ENCODE results near the gene TIMD4.

TIMD4 gene

DNA sequence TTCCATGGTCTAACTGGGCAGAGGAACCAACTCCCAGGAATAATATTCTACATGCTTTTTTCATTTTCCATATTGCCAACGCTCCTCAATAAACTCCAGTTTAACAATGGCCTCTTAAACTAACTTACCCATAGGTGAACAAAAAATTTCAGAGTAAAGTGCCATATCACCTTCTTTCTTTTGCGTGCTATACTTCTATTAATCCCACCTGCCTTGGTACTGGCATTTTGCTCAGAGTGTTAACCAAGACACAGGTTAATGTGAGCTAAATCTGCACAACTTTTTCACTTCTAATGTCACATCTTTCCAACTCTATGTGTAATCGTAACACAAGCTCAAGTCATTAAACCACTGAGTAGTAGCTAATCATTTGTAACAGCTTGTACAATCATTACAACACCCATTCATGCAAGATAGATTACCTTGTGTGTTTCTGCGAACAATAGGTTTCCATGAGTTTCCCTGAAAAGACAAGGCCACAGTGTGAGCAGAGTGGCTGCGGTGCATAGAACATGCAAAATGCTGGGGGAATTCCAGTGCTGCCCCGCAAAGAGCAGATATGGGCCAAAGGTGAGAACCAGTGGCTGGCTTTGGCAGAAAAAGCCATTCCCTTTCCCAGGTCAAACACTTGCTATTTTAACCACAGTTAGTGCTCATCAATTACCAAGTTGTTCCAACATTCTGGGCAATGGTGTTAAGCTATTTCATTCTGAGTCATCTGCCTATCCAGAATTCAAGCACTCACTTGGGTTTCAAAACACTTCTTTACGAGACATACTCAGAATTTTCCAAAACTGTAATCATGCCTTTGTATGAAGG lies 42.8 kb downstream of the TIMD4 start:
- peaks cover 0 to 3% of the 10 kb centered on the region in 2 donors for H3K4me1 ChIP-seq (ENCODE audit: control insufficient read depth in 2 of 2, insufficient read depth in 1 of 2, low read depth in 1 of 2, low read length in 2 of 2)
- no peaks in the 10 kb centered on the region for H3K27me3 ChIP-seq (ENCODE audit: control insufficient read depth in 3 of 3, insufficient read depth in 3 of 3, low read depth in 1 of 3, low read length in 3 of 3)
- no peak overlapping the region for H2BK12ac ChIP-seq (ENCODE audit: low read length)
- no peak overlapping the region for H2AK5ac ChIP-seq (ENCODE audit: low read depth, low read length)
- H2BK120ac ChIP-seq (ENCODE audit: low read depth, low read length) = no peak overlapping the region
- no peak overlapping the region for H2BK15ac ChIP-seq (ENCODE audit: low read length)
- H4K91ac ChIP-seq (ENCODE audit: low read depth, low read length, poor library complexity) = no peak overlapping the region
- no peak overlapping the region for H3K4me2 ChIP-seq (ENCODE audit: insufficient read depth, low read length, poor library complexity, severe bottlenecking)
- H3K9me3 ChIP-seq (replicated peaks in 1 of 2; ENCODE audit: control insufficient read depth in 2 of 2, insufficient read depth in 1 of 2, low read depth in 1 of 2, low read length in 2 of 2) = no peaks in the 10 kb centered on the region
- H3K9ac ChIP-seq (ENCODE audit: low read depth, low read length, poor library complexity) = no peak overlapping the region
- H3K14ac ChIP-seq (ENCODE audit: low read length) = no peak overlapping the region
- H4K8ac ChIP-seq (ENCODE audit: low read depth, low read length) = no peak overlapping the region
- H3K36me3 ChIP-seq (replicated peaks in 1 of 2; ENCODE audit: control insufficient read depth in 2 of 2, insufficient read depth in 2 of 2, low read length in 2 of 2) = no peaks in the 10 kb centered on the region
- no peak overlapping the region for H3K4me3 ChIP-seq (ENCODE audit: low read length in 2 of 2)
- H3K4ac ChIP-seq (ENCODE audit: low read length) = no peak overlapping the region
- H3K18ac ChIP-seq (ENCODE audit: low read length) = no peak overlapping the region
- H2BK5ac ChIP-seq (ENCODE audit: low read length) = no peak overlapping the region
- no peak for DNase-seq (ENCODE audit: low spot score)
- no peaks in the 10 kb centered on the region for H3K79me1 ChIP-seq (ENCODE audit: low read depth, low read length)
- no CpG with 5 or more reads among the region's 7 CpGs for whole genome bisulfite sequencing, 2 donors (ENCODE audit: extremely low coverage in 2 of 2, insufficient read length in 2 of 2, insufficient replicate concordance in 1 of 2)
- no peak overlapping the region for H3K27ac ChIP-seq (replicated peaks; ENCODE audit: low read length)
- no peak overlapping the region for H2AFZ ChIP-seq (ENCODE audit: low read length)
- H3K23ac ChIP-seq (ENCODE audit: low read depth, low read length, poor library complexity) = no peak overlapping the region

DNA sequence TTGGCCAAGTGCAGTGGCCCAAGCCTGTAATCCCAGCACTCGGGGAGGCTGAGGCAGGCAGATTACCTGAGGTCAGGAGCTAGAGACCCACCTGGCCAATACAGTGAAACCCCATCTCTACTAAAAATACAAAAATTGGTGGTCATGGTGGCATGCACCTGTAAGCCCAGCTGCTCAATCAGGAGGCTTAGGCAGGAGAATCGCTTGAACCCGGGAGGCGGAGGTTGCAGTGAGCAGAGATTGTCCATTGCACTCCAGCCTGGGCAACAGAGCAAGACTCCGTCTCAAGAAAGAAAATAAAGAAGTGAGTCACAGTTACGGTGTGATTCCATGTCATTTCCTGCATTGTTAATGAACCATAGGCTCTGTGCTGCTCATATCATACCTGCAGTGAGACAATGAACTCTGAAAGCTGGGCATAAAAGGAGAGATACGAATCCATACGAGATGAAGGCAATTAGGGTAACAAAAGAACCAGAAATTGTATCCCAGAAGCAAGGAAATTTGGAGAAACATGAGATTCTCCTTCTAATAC lies 44.6 kb downstream of the TIMD4 start:
- H3K14ac ChIP-seq (ENCODE audit: low read length) = no peak overlapping the region
- no peak overlapping the region for H2AFZ ChIP-seq (ENCODE audit: low read length)
- no peak overlapping the region for H2BK12ac ChIP-seq (ENCODE audit: low read length)
- H3K4me2 ChIP-seq (ENCODE audit: insufficient read depth, low read length, poor library complexity, severe bottlenecking) = no peak overlapping the region
- no peak overlapping the region for H2AK5ac ChIP-seq (ENCODE audit: low read depth, low read length)
- H3K36me3 ChIP-seq (replicated peaks in 1 of 2; ENCODE audit: control insufficient read depth in 2 of 2, insufficient read depth in 2 of 2, low read length in 2 of 2) = no peaks in the 10 kb centered on the region
- no peak overlapping the region for H3K4me3 ChIP-seq (ENCODE audit: low read length in 2 of 2)
- no CpG with 5 or more reads among the region's 8 CpGs for WGBS, 2 donors (ENCODE audit: extremely low coverage in 2 of 2, insufficient read length in 2 of 2, insufficient replicate concordance in 1 of 2)
- no peak overlapping the region for H3K4ac ChIP-seq (ENCODE audit: low read length)
- no peak for DNase-seq (ENCODE audit: low spot score)
- no peaks in the 10 kb centered on the region for H3K79me1 ChIP-seq (ENCODE audit: low read depth, low read length)
- no peak overlapping the region for H3K18ac ChIP-seq (ENCODE audit: low read length)
- H3K9me3 ChIP-seq (replicated peaks in 1 of 2; ENCODE audit: control insufficient read depth in 2 of 2, insufficient read depth in 1 of 2, low read depth in 1 of 2, low read length in 2 of 2) = no peaks in the 10 kb centered on the region
- H3K9ac ChIP-seq (ENCODE audit: low read depth, low read length, poor library complexity) = no peak overlapping the region
- no peak overlapping the region for H3K23ac ChIP-seq (ENCODE audit: low read depth, low read length, poor library complexity)
- H4K91ac ChIP-seq (ENCODE audit: low read depth, low read length, poor library complexity) = no peak overlapping the region
- no peak overlapping the region for H3K27ac ChIP-seq (replicated peaks; ENCODE audit: low read length)
- H3K27me3 ChIP-seq (ENCODE audit: control insufficient read depth in 3 of 3, insufficient read depth in 3 of 3, low read depth in 1 of 3, low read length in 3 of 3) = no peaks in the 10 kb centered on the region
- peaks cover 0 to 11% of the 10 kb centered on the region in 2 donors for H3K4me1 ChIP-seq (ENCODE audit: control insufficient read depth in 2 of 2, insufficient read depth in 1 of 2, low read depth in 1 of 2, low read length in 2 of 2)
- H2BK5ac ChIP-seq (ENCODE audit: low read length) = no peak overlapping the region
- H2BK15ac ChIP-seq (ENCODE audit: low read length) = no peak overlapping the region
- H2BK120ac ChIP-seq (ENCODE audit: low read depth, low read length) = no peak overlapping the region
- H4K8ac ChIP-seq (ENCODE audit: low read depth, low read length) = no peak overlapping the region

GRCh38 chr5:156914371-156914737 lies 48.7 kb downstream of the TIMD4 start:
- no CpG with 5 or more reads among the region's 2 CpGs for whole genome bisulfite sequencing, 2 donors (ENCODE audit: extremely low coverage in 2 of 2, insufficient read length in 2 of 2, insufficient replicate concordance in 1 of 2)
- no peaks in the 10 kb centered on the region for H3K9me3 ChIP-seq (replicated peaks in 1 of 2; ENCODE audit: control insufficient read depth in 2 of 2, insufficient read depth in 1 of 2, low read depth in 1 of 2, low read length in 2 of 2)

GRCh38 chr5:156913719-156914370 lies 49.2 kb downstream of the TIMD4 start:
- Histone ChIP-seq H3K4me2 (ENCODE audit: insufficient read depth, low read length, poor library complexity, severe bottlenecking) (no peak overlapping the region), H3K18ac (ENCODE audit: low read length) (no peak overlapping the region), H3K4me1 (ENCODE audit: control insufficient read depth in 2 of 2, insufficient read depth in 1 of 2, low read depth in 1 of 2, low read length in 2 of 2) (peaks cover 0 to 8% of the 10 kb centered on the region in 2 donors), H2BK120ac (ENCODE audit: low read depth, low read length) (no peak overlapping the region), H3K4ac (ENCODE audit: low read length) (no peak overlapping the region), H3K9me3 (replicated peaks in 1 of 2; ENCODE audit: control insufficient read depth in 2 of 2, insufficient read depth in 1 of 2, low read depth in 1 of 2, low read length in 2 of 2) (no peaks in the 10 kb centered on the region), H4K91ac (ENCODE audit: low read depth, low read length, poor library complexity) (no peak overlapping the region), H3K79me1 (ENCODE audit: low read depth, low read length) (no peaks in the 10 kb centered on the region), H2BK12ac (ENCODE audit: low read length) (no peak overlapping the region), H2BK5ac (ENCODE audit: low read length) (no peak overlapping the region), H4K8ac (ENCODE audit: low read depth, low read length) (no peak overlapping the region), H2BK15ac (ENCODE audit: low read length) (no peak overlapping the region), H3K27ac (replicated peaks; ENCODE audit: low read length) (no peak overlapping the region), H3K27me3 (ENCODE audit: control insufficient read depth in 3 of 3, insufficient read depth in 3 of 3, low read depth in 1 of 3, low read length in 3 of 3) (no peaks in the 10 kb centered on the region), H2AFZ (ENCODE audit: low read length) (peak overlapping the region; percentile 22), H3K23ac (ENCODE audit: low read depth, low read length, poor library complexity) (no peak overlapping the region), H3K36me3 (replicated peaks in 1 of 2; ENCODE audit: control insufficient read depth in 2 of 2, insufficient read depth in 2 of 2, low read length in 2 of 2) (no peaks in the 10 kb centered on the region), H3K9ac (ENCODE audit: low read depth, low read length, poor library complexity) (no peak overlapping the region), H3K14ac (ENCODE audit: low read length) (no peak overlapping the region), H3K4me3 (ENCODE audit: low read length in 2 of 2) (no peak overlapping the region), H2AK5ac (ENCODE audit: low read depth, low read length) (no peak overlapping the region)
- DNase-seq (ENCODE audit: low spot score) = no peak
- WGBS, 2 donors (ENCODE audit: extremely low coverage in 2 of 2, insufficient read length in 2 of 2, insufficient replicate concordance in 1 of 2) = no CpG with 5 or more reads among the region's 5 CpGs

More at GRCh38 chr5:156914371-156914737, 48.7 kb downstream of the TIMD4 start:
- H3K9ac ChIP-seq (ENCODE audit: low read depth, low read length, poor library complexity) = no peak overlapping the region
- H2AK5ac ChIP-seq (ENCODE audit: low read depth, low read length) = no peak overlapping the region
- peak overlapping the region; percentile 22 for H2AFZ ChIP-seq (ENCODE audit: low read length)
- no peak overlapping the region for H3K27ac ChIP-seq (replicated peaks; ENCODE audit: low read length)
- no peaks in the 10 kb centered on the region for H3K79me1 ChIP-seq (ENCODE audit: low read depth, low read length)
- H3K36me3 ChIP-seq (replicated peaks in 1 of 2; ENCODE audit: control insufficient read depth in 2 of 2, insufficient read depth in 2 of 2, low read length in 2 of 2) = no peaks in the 10 kb centered on the region
- peaks cover 0 to 8% of the 10 kb centered on the region in 2 donors for H3K4me1 ChIP-seq (ENCODE audit: control insufficient read depth in 2 of 2, insufficient read depth in 1 of 2, low read depth in 1 of 2, low read length in 2 of 2)
- no peak overlapping the region for H3K14ac ChIP-seq (ENCODE audit: low read length)
- no peak for DNase-seq (ENCODE audit: low spot score)
- H3K23ac ChIP-seq (ENCODE audit: low read depth, low read length, poor library complexity) = no peak overlapping the region
- H2BK15ac ChIP-seq (ENCODE audit: low read length) = no peak overlapping the region
- H2BK120ac ChIP-seq (ENCODE audit: low read depth, low read length) = no peak overlapping the region
- H3K18ac ChIP-seq (ENCODE audit: low read length) = no peak overlapping the region
- no peak overlapping the region for H2BK12ac ChIP-seq (ENCODE audit: low read length)
- no peak overlapping the region for H4K91ac ChIP-seq (ENCODE audit: low read depth, low read length, poor library complexity)
- no peaks in the 10 kb centered on the region for H3K27me3 ChIP-seq (ENCODE audit: control insufficient read depth in 3 of 3, insufficient read depth in 3 of 3, low read depth in 1 of 3, low read length in 3 of 3)
- no peak overlapping the region for H4K8ac ChIP-seq (ENCODE audit: low read depth, low read length)
- H3K4me3 ChIP-seq (ENCODE audit: low read length in 2 of 2) = no peak overlapping the region
- no peak overlapping the region for H3K4ac ChIP-seq (ENCODE audit: low read length)
- no peak overlapping the region for H2BK5ac ChIP-seq (ENCODE audit: low read length)
- no peak overlapping the region for H3K4me2 ChIP-seq (ENCODE audit: insufficient read depth, low read length, poor library complexity, severe bottlenecking)
